ENCODE results near the gene SLC17A3.

SLC17A3 gene

GRCh38 chr6:25874118-25874517 lies at the start of gene SLC17A3:
Gene SLC17A3 (minus strand): TSS chr6:25874243. CDS start chr6:25868387, 5,856 bp downstream.
- Mint-ChIP-seq H3K27me3 (peaks cover 0 to 8% of the 10 kb centered on the region in 2 donors), H3K36me3 (no peaks in the 10 kb centered on the region), H3K4me3 (no peak within 1 kb of the TSS), H3K9me3 (no peaks in the 10 kb centered on the region), H3K4me1 (peaks cover 3 to 9% of the 10 kb centered on the region in 2 donors), H3K27ac (no peak within 1 kb of the TSS)
- ATAC-seq (replicated peaks) (no peak), DNase-seq (no peak)

GRCh38 chr6:25922301-25922700 lies 48.3 kb upstream of the SLC17A3 start:
- ATAC-seq (replicated peaks) = no peak
- H3K4me3 Mint-ChIP-seq = no peak overlapping the region
- H3K27ac Mint-ChIP-seq = no peak overlapping the region
- H3K27me3 Mint-ChIP-seq = no peaks in the 10 kb centered on the region
- H3K9me3 Mint-ChIP-seq = peaks cover 0 to 3% of the 10 kb centered on the region in 2 donors
- no peak for DNase-seq
- H3K36me3 Mint-ChIP-seq = no peaks in the 10 kb centered on the region
- H3K4me1 Mint-ChIP-seq = no peaks in the 10 kb centered on the region

- ATAC-seq (replicated peaks) = no peak
- no peak overlapping the region for H3K27ac Mint-ChIP-seq
- no peaks in the 10 kb centered on the region for H3K36me3 Mint-ChIP-seq
- H3K27me3 Mint-ChIP-seq = no peaks in the 10 kb centered on the region
- peaks cover 0 to 3% of the 10 kb centered on the region in 2 donors for H3K9me3 Mint-ChIP-seq
- DNase-seq = no peak
- H3K4me1 Mint-ChIP-seq = no peaks in the 10 kb centered on the region
- H3K4me3 Mint-ChIP-seq = no peak overlapping the region
Observed at GRCh38 chr6:25921525-25922203, 47.6 kb upstream of the SLC17A3 start.

GRCh38 chr6:25919657-25920056 lies 45.6 kb upstream of the SLC17A3 start:
- Mint-ChIP-seq H3K27ac (no peak overlapping the region), H3K4me3 (no peak overlapping the region), H3K4me1 (no peaks in the 10 kb centered on the region), H3K36me3 (no peaks in the 10 kb centered on the region), H3K9me3 (peaks cover 0 to 3% of the 10 kb centered on the region in 2 donors), H3K27me3 (no peaks in the 10 kb centered on the region)
- DNase-seq (no peak), ATAC-seq (replicated peaks) (no peak)

- peaks cover 0 to 3% of the 10 kb centered on the region in 2 donors for H3K9me3 Mint-ChIP-seq
- no peak overlapping the region for H3K27ac Mint-ChIP-seq
- no peaks in the 10 kb centered on the region for H3K36me3 Mint-ChIP-seq
- no peaks in the 10 kb centered on the region for H3K27me3 Mint-ChIP-seq
- H3K4me1 Mint-ChIP-seq = no peaks in the 10 kb centered on the region
- no peak overlapping the region for H3K4me3 Mint-ChIP-seq
- no peak for ATAC-seq (replicated peaks)
- no peak for DNase-seq
Observed at GRCh38 chr6:25918083-25918683, 44.1 kb upstream of the SLC17A3 start.

GRCh38 chr6:25916789-25917490 lies 42.9 kb upstream of the SLC17A3 start:
- Mint-ChIP-seq H3K27ac (no peak overlapping the region), H3K4me3 (no peak overlapping the region), H3K9me3 (peaks cover 0 to 3% of the 10 kb centered on the region in 2 donors), H3K27me3 (no peaks in the 10 kb centered on the region), H3K4me1 (no peaks in the 10 kb centered on the region), H3K36me3 (no peaks in the 10 kb centered on the region)
- DNase-seq = no peak
- ATAC-seq (replicated peaks) = no peak

GRCh38 chr6:25916330-25916729 lies 42.3 kb upstream of the SLC17A3 start:
- Mint-ChIP-seq H3K27me3 (no peaks in the 10 kb centered on the region), H3K27ac (no peak overlapping the region), H3K9me3 (peaks cover 0 to 3% of the 10 kb centered on the region in 2 donors), H3K4me1 (no peaks in the 10 kb centered on the region), H3K4me3 (no peak overlapping the region), H3K36me3 (no peaks in the 10 kb centered on the region)
- ATAC-seq (replicated peaks) (no peak), DNase-seq (no peak)

- Mint-ChIP-seq H3K27ac (no peak overlapping the region), H3K4me3 (no peak overlapping the region), H3K36me3 (no peaks in the 10 kb centered on the region), H3K4me1 (no peaks in the 10 kb centered on the region), H3K27me3 (no peaks in the 10 kb centered on the region), H3K9me3 (peaks cover 0 to 3% of the 10 kb centered on the region in 2 donors)
- DNase-seq (no peak), ATAC-seq (replicated peaks) (no peak)
Observed at GRCh38 chr6:25913741-25914140, 39.7 kb upstream of the SLC17A3 start.

GRCh38 chr6:25911351-25911750 lies 37.3 kb upstream of the SLC17A3 start:
- Mint-ChIP-seq H3K27me3 (no peaks in the 10 kb centered on the region), H3K36me3 (no peaks in the 10 kb centered on the region), H3K4me1 (no peaks in the 10 kb centered on the region), H3K9me3 (no peaks in the 10 kb centered on the region), H3K4me3 (no peak overlapping the region), H3K27ac (no peak overlapping the region)
- ATAC-seq (replicated peaks) (no peak), DNase-seq (no peak)

GRCh38 chr6:25907475-25908014 lies 33.5 kb upstream of the SLC17A3 start:
- H3K27ac Mint-ChIP-seq = no peak overlapping the region
- no peaks in the 10 kb centered on the region for H3K27me3 Mint-ChIP-seq
- no peak overlapping the region for H3K4me3 Mint-ChIP-seq
- no peaks in the 10 kb centered on the region for H3K4me1 Mint-ChIP-seq
- no peaks in the 10 kb centered on the region for H3K9me3 Mint-ChIP-seq
- ATAC-seq (replicated peaks) (no peak), DNase-seq (no peak)
- H3K36me3 Mint-ChIP-seq = no peaks in the 10 kb centered on the region

- Mint-ChIP-seq H3K27ac (no peak overlapping the region), H3K4me1 (no peaks in the 10 kb centered on the region), H3K36me3 (no peaks in the 10 kb centered on the region), H3K4me3 (no peak overlapping the region), H3K27me3 (no peaks in the 10 kb centered on the region), H3K9me3 (no peaks in the 10 kb centered on the region)
- ATAC-seq (replicated peaks) = no peak
- no peak for DNase-seq
Observed at GRCh38 chr6:25903467-25904099, 29.5 kb upstream of the SLC17A3 start.

GRCh38 chr6:25902071-25902470 lies 28.0 kb upstream of the SLC17A3 start:
- no peaks in the 10 kb centered on the region for H3K27me3 Mint-ChIP-seq
- no peaks in the 10 kb centered on the region for H3K36me3 Mint-ChIP-seq
- no peak overlapping the region for H3K4me3 Mint-ChIP-seq
- no peak for ATAC-seq (replicated peaks)
- no peaks in the 10 kb centered on the region for H3K4me1 Mint-ChIP-seq
- H3K9me3 Mint-ChIP-seq = no peaks in the 10 kb centered on the region
- DNase-seq = no peak
- no peak overlapping the region for H3K27ac Mint-ChIP-seq

- H3K27me3 Mint-ChIP-seq = no peaks in the 10 kb centered on the region
- no peaks in the 10 kb centered on the region for H3K36me3 Mint-ChIP-seq
- no peak overlapping the region for H3K4me3 Mint-ChIP-seq
- DNase-seq (no peak), ATAC-seq (replicated peaks) (no peak)
- H3K4me1 Mint-ChIP-seq = no peaks in the 10 kb centered on the region
- H3K27ac Mint-ChIP-seq = no peak overlapping the region
- H3K9me3 Mint-ChIP-seq = no peaks in the 10 kb centered on the region
Observed at GRCh38 chr6:25900843-25901242, 26.8 kb upstream of the SLC17A3 start.

GRCh38 chr6:25899580-25900408 lies 25.8 kb upstream of the SLC17A3 start:
- Mint-ChIP-seq H3K4me3 (no peak overlapping the region), H3K4me1 (no peaks in the 10 kb centered on the region), H3K9me3 (no peaks in the 10 kb centered on the region), H3K27ac (no peak overlapping the region), H3K36me3 (no peaks in the 10 kb centered on the region), H3K27me3 (no peaks in the 10 kb centered on the region)
- no peak for DNase-seq
- ATAC-seq (replicated peaks) = no peak

Measured in stimulated activated naive B cell treated with anti-CD40 and anti-IgM and Interleukin-4, amounts not matched to agents 10 μg/mL and 1 μg/mL and 100 μg/mL, for 72 hours (primary cell).